ENCODE data around the gene CDK10.

DNA sequence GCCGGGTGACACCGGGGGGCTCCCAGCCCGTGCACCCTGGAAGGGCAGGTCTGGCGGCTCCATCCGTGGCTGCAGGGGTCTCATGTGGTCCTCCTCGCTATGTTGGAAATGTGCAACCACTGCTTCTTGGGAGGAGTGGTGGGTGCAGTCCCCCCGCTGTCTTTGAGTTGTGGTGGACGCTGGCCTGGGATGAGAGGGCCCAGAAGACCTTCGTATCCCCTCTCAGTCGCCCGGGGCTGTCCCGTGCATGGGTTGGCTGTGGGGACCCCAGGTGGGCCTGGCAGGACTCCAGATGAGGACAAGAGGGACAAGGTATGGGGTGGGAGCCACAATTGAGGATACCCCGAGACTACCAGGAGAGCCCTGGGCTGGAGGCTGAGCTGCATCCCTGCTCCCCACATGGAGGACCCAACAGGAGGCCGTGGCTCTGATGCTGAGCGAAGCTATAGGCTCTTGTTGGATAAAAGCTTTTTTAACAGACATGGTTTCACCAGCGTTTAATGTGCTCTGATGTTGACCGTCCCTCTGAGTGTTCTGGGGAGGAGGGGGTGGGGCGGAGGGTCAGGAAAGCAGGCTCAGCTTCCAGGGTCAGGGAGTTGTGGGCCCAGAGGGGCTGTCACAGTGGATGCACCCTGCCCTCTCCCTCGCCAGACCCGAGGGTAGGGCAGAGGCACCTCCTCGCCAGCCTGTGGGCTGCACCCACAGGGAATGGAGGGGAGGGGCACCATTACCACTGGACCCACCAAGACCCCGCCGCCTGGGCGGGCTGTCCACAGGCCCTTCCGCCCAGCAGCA, 9.6 kb downstream of the CDK10 start:
- TF ChIP-seq POLR2A (IDR thresholded peaks at IDR 0.05; ENCODE audit: low read depth, low read length) (no peak), POLR2AphosphoS5 (IDR thresholded peaks at IDR 0.05; ENCODE audit: low read depth, low read length) (no peak), TAF1 (IDR thresholded peaks at IDR 0.05; ENCODE audit: borderline replicate concordance, low read depth, low read length) (no peak)

All from GM12892 (cell line).